GM21447 (cell line): ENCODE measurements around the gene EXD3.

Experiments used
- ATAC-seq: cut with Tn5 transposase; IDR thresholded peaks from one replicate; pipeline ENCODE4 v1.9.1; 2021; ENCODE audit not compliant: unreplicated experiment

Gene EXD3

GRCh38 chr9:137276473-137277328 is 146.3 kb downstream of the EXD3 start:
- no peak for ATAC-seq

- ATAC-seq, result no peak
Measured at GRCh38 chr9:137275588-137276472, 147.1 kb downstream of the EXD3 start.

GRCh38 chr9:137275203-137275587 is 147.8 kb downstream of the EXD3 start:
- no peak for ATAC-seq

- ATAC-seq, result no peak
Measured at GRCh38 chr9:137273611-137274320, 149.2 kb downstream of the EXD3 start.

GRCh38 chr9:137273095-137273490 is 149.9 kb downstream of the EXD3 start:
- no peak for ATAC-seq

GRCh38 chr9:137272241-137273094 is 150.5 kb downstream of the EXD3 start:
- ATAC-seq, result no peak

- ATAC-seq, result no peak
Measured at GRCh38 chr9:137271696-137272076, 151.3 kb downstream of the EXD3 start.

- no peak for ATAC-seq
Measured at GRCh38 chr9:137270929-137271695, 151.8 kb downstream of the EXD3 start.

- no peak for ATAC-seq
Measured at GRCh38 chr9:137269231-137269772, 153.7 kb downstream of the EXD3 start.

GRCh38 chr9:137268538-137269201 is 154.3 kb downstream of the EXD3 start:
- no peak for ATAC-seq

GRCh38 chr9:137267933-137268355 is 155.0 kb downstream of the EXD3 start:
- peak; percentile 43 for ATAC-seq

- ATAC-seq, result no peak
Measured at GRCh38 chr9:137266585-137267453, 156.1 kb downstream of the EXD3 start.

- ATAC-seq, result no peak
Measured at GRCh38 chr9:137266162-137266527, 156.8 kb downstream of the EXD3 start.

- no peak for ATAC-seq
Measured at GRCh38 chr9:137265496-137266161, 157.3 kb downstream of the EXD3 start.

GRCh38 chr9:137264067-137264466 is 158.9 kb downstream of the EXD3 start:
- ATAC-seq, result no peak

GRCh38 chr9:137263506-137263905 is 159.5 kb downstream of the EXD3 start:
- ATAC-seq, result no peak

- no peak for ATAC-seq
Measured at GRCh38 chr9:137262909-137263285, 160.1 kb downstream of the EXD3 start.
